HepG2 (cell line): ENCODE measurements around the gene BAIAP3. TPM values are rescaled to one million over a fixed set of nuclear protein-coding genes. Genes with fewer than 3 reads are reported as not detected.
A peak's percentile ranks its signal among the peaks of the same experiment; 100 is the strongest.

Experiments used
- ATAC-seq: fragments of 200-7000 bp; cut with Tn5 transposase; 3 replicates; pipeline ENCODE4 v1.9.1; 2020; ENCODE audit warnings: mild to moderate bottlenecking, moderate library complexity
- BruUV-seq: library from RNA; stranded (reverse); fragments of 400-500 nt; replicated peaks from 2 replicates; lab custom pipeline; 2021; lab: Mats Ljungman, UMichigan
- CTCF ChIA-PET: fragments of 300-600 bp; formaldehyde crosslinking; extraction: SDS; loops from one replicate; lab custom pipeline; 2021; ENCODE audit warnings: low total read pairs, inconsistent platforms, low intra/inter-chr PET ratio; lab: Yijun Ruan, JAX
- POLR2A ChIA-PET: fragments of 350-600 bp; sonication (Branson Sonifier 250); formaldehyde crosslinking; loops from one replicate; lab custom pipeline; 2020; ENCODE audit warnings: antibody characterized with exemption, inconsistent platforms; lab: Yijun Ruan, JAX
- DNase-seq: peaks from one replicate; pipeline ENCODE4 v3.0.0-alpha.2; 2015; ENCODE audit warnings: low spot score
- FAIRE-seq: peaks from 3 replicates; lab custom pipeline; 2011; peaks lifted over from hg19 to GRCh38; lab: Jason Lieb, UNC
- H2AFZ ChIP-seq: one replicate; pipeline ENCODE4 v1.6.1; 2011; ENCODE audit warnings: low read length, inconsistent platforms
- H3K27ac ChIP-seq: fragments of 300-600 bp; 3 replicates; pipeline ENCODE4 v1.8.0; 2011; ENCODE audit warnings: mixed run types, mild to moderate bottlenecking, mixed read lengths, low read length, inconsistent platforms; ENCODE audit not compliant: insufficient read depth; ENCODE audit errors: extremely low read length
- H3K27me3 ChIP-seq, 2 experiments: fragments of 200-600 bp in 1 of 2; 2 replicates in 1 of 2; 3 replicates in 1 of 2; pipeline versions ENCODE4 v1.6.0 to v1.8.0; 2011; ENCODE audit warnings: low read length in 2 of 2, mild to moderate bottlenecking in 2 of 2, moderate library complexity in 2 of 2, inconsistent platforms in 1 of 2; ENCODE audit not compliant: insufficient read depth in 2 of 2, control insufficient read depth in 1 of 2
- H3K36me3 ChIP-seq, 2 experiments: fragments of 200-600 bp in 1 of 2; replicated peaks in 1 of 2; 2 replicates in 1 of 2; 3 replicates in 1 of 2; pipeline versions ENCODE4 v1.5.1 to v1.8.0; 2011; ENCODE audit warnings: low read length in 2 of 2, inconsistent platforms in 1 of 2; ENCODE audit not compliant: insufficient read depth in 2 of 2, control insufficient read depth in 1 of 2
- H3K4me1 ChIP-seq: 2 replicates; pipeline ENCODE4 v1.5.1; 2012; ENCODE audit warnings: low read length, inconsistent platforms; ENCODE audit not compliant: insufficient read depth
- H3K4me2 ChIP-seq: 2 replicates; pipeline ENCODE4 v1.6.0; 2011; ENCODE audit warnings: low read depth, low read length, inconsistent platforms
- H3K4me3 ChIP-seq, 3 experiments: fragments of 200-600 bp in 1 of 3; sonication (generic), shearing (Covaris generic) in 1 of 3; replicated peaks in 1 of 3; 2 replicates each; pipeline ENCODE4 v1.5.1; 2011 to 2016; ENCODE audit warnings: low read length in 3 of 3, inconsistent platforms in 2 of 3, low read depth in 2 of 3, mild to moderate bottlenecking in 2 of 3, control low read depth in 1 of 3, mixed read lengths in 1 of 3; ENCODE audit not compliant: insufficient read depth in 1 of 3
- H3K79me2 ChIP-seq: one replicate; pipeline ENCODE4 v1.6.1; 2011; ENCODE audit warnings: low read length, inconsistent platforms; ENCODE audit not compliant: insufficient read depth
- H3K9ac ChIP-seq: 2 replicates; pipeline ENCODE4 v1.6.0; 2011; ENCODE audit warnings: mild to moderate bottlenecking, low read depth, low read length, inconsistent platforms; ENCODE audit not compliant: insufficient read depth
- H3K9me3 ChIP-seq: 2 replicates; pipeline ENCODE4 v1.5.1; 2012; ENCODE audit warnings: mild to moderate bottlenecking, low read length
- H4K20me1 ChIP-seq: 2 replicates; pipeline ENCODE4 v1.6.0; 2011; ENCODE audit warnings: inconsistent platforms, mild to moderate bottlenecking, low read length, moderate library complexity; ENCODE audit not compliant: insufficient read depth
- AGO2 ChIP-seq: fragments of 200-400 bp; formaldehyde crosslinking; optimal IDR thresholded peaks from 2 replicates; pipeline ENCODE3; 2017; ENCODE audit warnings: mild to moderate bottlenecking, low read depth, low read length, moderate library complexity
- BORCS8-MEF2B ChIP-seq: sonication (generic); formaldehyde crosslinking; IDR thresholded peaks from 2 replicates; pipeline ENCODE4 v1.8.0; 2022; ENCODE audit warnings: mild to moderate bottlenecking, missing genetic modification reagents
- DMAP1 ChIP-seq: IDR thresholded peaks from 2 replicates; pipeline ENCODE4 v1.6.1; 2016
- FOSL2 ChIP-seq: sonication (generic); formaldehyde crosslinking; IDR thresholded peaks from 2 replicates; pipeline ENCODE4 v1.4.0; 2020; ENCODE audit warnings: missing genetic modification reagents
- FOXK1 ChIP-seq: sonication (generic); formaldehyde crosslinking; IDR thresholded peaks from 2 replicates; pipeline ENCODE4 v1.4.0; 2020; ENCODE audit warnings: low read depth, missing genetic modification reagents, borderline replicate concordance
- GATAD1 ChIP-seq: IDR thresholded peaks from 2 replicates; pipeline ENCODE4 v1.6.1; 2016; ENCODE audit warnings: missing genetic modification reagents, missing compliant biosample characterization
- HNF4G ChIP-seq, 2 experiments: sonication (generic) in 1 of 2; formaldehyde crosslinking in 1 of 2; IDR thresholded peaks; 2 replicates each; pipeline versions ENCODE4 v1.4.0 to v1.6.1; 2011 to 2020; ENCODE audit warnings: borderline replicate concordance in 2 of 2, low read depth in 2 of 2, mild to moderate bottlenecking in 2 of 2, low read length in 1 of 2, missing genetic modification reagents in 1 of 2, moderate library complexity in 1 of 2
- HNRNPLL ChIP-seq: fragments of 200-400 bp; formaldehyde crosslinking; IDR thresholded peaks from 2 replicates; pipeline ENCODE4 v1.6.1; 2017; ENCODE audit warnings: mild to moderate bottlenecking, low read depth, low read length; ENCODE audit not compliant: poor library complexity, severe bottlenecking
- LCORL ChIP-seq, 2 experiments: fragments of 450-650 bp in 1 of 2; sonication (generic) in 1 of 2; formaldehyde crosslinking in 1 of 2; IDR thresholded peaks; 2 replicates each; pipeline versions ENCODE4 v1.5.0 to v1.6.1; 2017 to 2020; ENCODE audit warnings: antibody characterized with exemption in 1 of 2, missing genetic modification reagents in 1 of 2
- POGZ ChIP-seq: sonication (generic); formaldehyde crosslinking; IDR thresholded peaks from 2 replicates; pipeline ENCODE4 v1.4.0; 2020; ENCODE audit warnings: mild to moderate bottlenecking, missing genetic modification reagents
- TBP ChIP-seq: sonication (generic); formaldehyde crosslinking; IDR thresholded peaks from 2 replicates; pipeline ENCODE4 v1.5.0; 2020; ENCODE audit warnings: missing genetic modification reagents
- ZFAT ChIP-seq: sonication (generic); formaldehyde crosslinking; conservative IDR thresholded peaks from 2 replicates; pipeline ENCODE4 v1.8.1; 2023; ENCODE audit warnings: missing genetic modification reagents, inconsistent platforms
- ZFP82 ChIP-seq: sonication (generic); formaldehyde crosslinking; IDR thresholded peaks from 2 replicates; pipeline ENCODE4 v1.5.1; 2020; ENCODE audit warnings: mild to moderate bottlenecking, missing genetic modification reagents, borderline replicate concordance
- ZNF101 ChIP-seq: sonication (generic); formaldehyde crosslinking; IDR thresholded peaks from 2 replicates; pipeline ENCODE4 v1.4.0; 2020; ENCODE audit warnings: mild to moderate bottlenecking, low read depth, missing genetic modification reagents, borderline replicate concordance
- ZNF124 ChIP-seq: sonication (generic); formaldehyde crosslinking; IDR thresholded peaks from 2 replicates; pipeline ENCODE4 v1.4.0; 2020; ENCODE audit warnings: missing genetic modification reagents
- ZNF180 ChIP-seq: sonication (generic); formaldehyde crosslinking; IDR thresholded peaks from 2 replicates; pipeline ENCODE4 v1.4.0; 2020; ENCODE audit warnings: low read depth, missing genetic modification reagents, borderline replicate concordance
- ZNF274 ChIP-seq: sonication (generic); formaldehyde crosslinking; IDR thresholded peaks from 2 replicates; pipeline ENCODE4 v1.5.1; 2020; ENCODE audit warnings: mild to moderate bottlenecking, missing genetic modification reagents
- ZNF703 ChIP-seq: sonication (generic); formaldehyde crosslinking; IDR thresholded peaks from 2 replicates; pipeline ENCODE4 v1.5.1; 2020; ENCODE audit warnings: missing genetic modification reagents, mild to moderate bottlenecking, moderate library complexity, borderline replicate concordance
- ZNF781 ChIP-seq: sonication (generic); formaldehyde crosslinking; IDR thresholded peaks from 2 replicates; pipeline ENCODE4 v1.5.1; 2020; ENCODE audit warnings: borderline replicate concordance, mild to moderate bottlenecking, missing genetic modification reagents; ENCODE audit errors: not compliant biosample characterization
- ZNF792 ChIP-seq: IDR thresholded peaks from 2 replicates; pipeline ENCODE4 v1.6.1; 2016
- whole genome bisulfite sequencing: methylation state at CpG from one replicate; pipeline ENCODE4 v1.1.6; 2017; ENCODE audit warnings: low lambda C conversion rate; 5-methylcytosine and 5-hydroxymethylcytosine counted together
- in situ Hi-C: cut with HindIII; loops from 2 replicates; pipeline ENCODE4 v1.10.0; 2017; ENCODE audit warnings: low pct_unique_long_range_greater_than_20kb; ENCODE audit not compliant: extremely low pct_ligation_motif_present
- intact Hi-C: fragments of 100-400 bp; cut with micrococcal nuclease; formaldehyde crosslinking; loops from one replicate; pipeline ENCODE4 v1.10.0; 2022; ENCODE audit not compliant: unreplicated experiment
- polyA plus RNA-seq, 8 experiments: library from polyadenylated mRNA; depleted of rRNA in 3 of 8; stranded (reverse) in 7 of 8; unstranded in 1 of 8; fragments of >200 nt; fragmentation: Illumina TruSeq in 4 of 8; extraction: Trizol in 4 of 8; gene quantifications; 2 replicates each; pipeline versions ENCODE4 v1.2.1 to v1.2.3, GENCODE V29; 2011 to 2016; ENCODE audit warnings: low read depth in 4 of 8, missing spikeins in 1 of 8, mixed read lengths in 1 of 8; ENCODE audit not compliant: insufficient read depth in 1 of 8
- total RNA-seq, 5 experiments: library from RNA; depleted of rRNA; stranded (reverse); fragments of >200 nt; fragmentation: Illumina TruSeq; extraction: Trizol; gene quantifications; 2 replicates each; pipeline ENCODE4 v1.2.3, GENCODE V29; 2016; ENCODE audit warnings: low read depth in 1 of 5
- TF ChIP-seq, protein P1 (sequence below): sonication (generic); formaldehyde crosslinking; IDR thresholded peaks from 2 replicates; pipeline ENCODE4 v1.4.0; 2020; ENCODE audit warnings: missing genetic modification reagents
- TF ChIP-seq, protein P2 (sequence below): sonication (generic); formaldehyde crosslinking; IDR thresholded peaks from 2 replicates; pipeline ENCODE4 v1.5.0; 2020; ENCODE audit warnings: mild to moderate bottlenecking, missing genetic modification reagents, moderate library complexity

BAIAP3 gene
- total and polyA plus RNA-seq, 2 of the 13 experiments (the other 11 are each of a cell fraction or from before 2014, with no cell fraction given), result 3.2 to 5.7 TPM

DNA sequence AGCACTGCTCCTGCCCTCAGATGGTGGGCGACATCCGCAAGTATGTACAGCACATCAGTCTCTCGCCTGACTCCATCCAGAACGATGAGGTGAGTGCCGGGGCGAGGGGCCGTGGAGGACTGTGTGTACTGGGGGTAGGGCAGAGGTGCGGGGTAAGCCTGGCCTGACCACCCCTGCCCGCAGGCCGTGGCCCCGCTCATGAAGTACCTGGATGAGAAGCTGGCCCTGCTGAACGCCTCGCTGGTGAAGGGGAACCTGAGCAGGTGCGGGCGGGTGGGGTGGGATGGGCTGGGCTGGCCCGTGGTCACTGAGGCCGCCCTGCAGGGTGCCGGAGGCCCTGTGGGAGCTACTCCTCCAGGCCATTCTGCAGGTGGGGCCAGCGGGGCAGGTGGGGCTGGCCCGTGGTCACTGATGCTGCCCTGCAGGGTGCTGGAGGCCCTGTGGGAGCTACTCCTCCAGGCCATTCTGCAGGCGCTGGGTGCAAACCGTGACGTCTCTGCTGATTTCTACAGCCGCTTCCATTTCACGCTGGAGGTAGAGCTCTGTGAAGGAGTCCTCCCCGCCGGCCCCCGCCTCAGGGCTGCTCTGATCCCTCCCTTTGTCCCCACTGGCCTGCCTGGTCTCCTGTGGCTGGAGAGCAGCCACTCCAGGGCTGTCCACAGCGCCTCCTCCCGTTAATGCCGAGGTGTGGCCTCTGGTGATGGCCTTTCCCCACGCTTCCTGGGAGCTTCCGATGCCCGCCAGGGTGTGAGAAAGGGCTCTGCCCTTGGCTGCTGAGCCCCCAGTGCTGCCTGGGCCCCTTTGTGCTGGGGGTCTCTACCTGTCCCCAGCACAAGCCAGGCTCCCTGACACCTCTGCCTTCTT lies 13.2 kb downstream of the BAIAP3 start:
- POLR2A ChIA-PET, result no interaction called here
- in situ Hi-C loops, result no loop called here
- TF ChIP-seq AGO2 (peak; percentile 75), ZNF101 (CRISPR knock-in tag) (no peak), ZNF274 (CRISPR knock-in tag) (no peak), HNF4G (IDR thresholded peaks at IDR 0.05; ENCODE audit: borderline replicate concordance, low read depth, low read length) (no peak), HNF4G (CRISPR knock-in tag; IDR thresholded peaks at IDR 0.05; ENCODE audit: borderline replicate concordance, low read depth) (no peak), ZFAT (CRISPR knock-in tag) (no peak), TBP (CRISPR knock-in tag) (no peak), DMAP1 (no peak), ZNF781 (CRISPR knock-in tag) (no peak), FOSL2 (CRISPR knock-in tag) (no peak), ZNF792 (CRISPR knock-in tag) (no peak), POGZ (CRISPR knock-in tag) (no peak), ZNF703 (CRISPR knock-in tag) (no peak), FOXK1 (no peak), LCORL (IDR thresholded peaks at IDR 0.05) (no peak), LCORL (CRISPR knock-in tag; IDR thresholded peaks at IDR 0.05) (no peak), ZNF180 (no peak), GATAD1 (CRISPR knock-in tag) (no peak), ZNF124 (no peak), HNRNPLL (peak; percentile 18), ZFP82 (no peak), BORCS8-MEF2B (no peak)
- TF ChIP-seq, protein P1, sequence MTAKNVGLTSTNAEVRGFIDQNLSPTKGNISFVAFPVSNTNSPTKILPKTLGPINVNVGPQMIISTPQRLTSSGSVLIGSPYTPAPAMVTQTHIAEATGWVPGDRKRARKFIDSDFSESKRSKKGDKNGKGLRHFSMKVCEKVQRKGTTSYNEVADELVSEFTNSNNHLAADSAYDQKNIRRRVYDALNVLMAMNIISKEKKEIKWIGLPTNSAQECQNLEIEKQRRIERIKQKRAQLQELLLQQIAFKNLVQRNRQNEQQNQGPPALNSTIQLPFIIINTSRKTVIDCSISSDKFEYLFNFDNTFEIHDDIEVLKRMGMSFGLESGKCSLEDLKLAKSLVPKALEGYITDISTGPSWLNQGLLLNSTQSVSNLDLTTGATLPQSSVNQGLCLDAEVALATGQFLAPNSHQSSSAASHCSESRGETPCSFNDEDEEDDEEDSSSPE (CRISPR knock-in tag), result no peak
- TF ChIP-seq, protein P2, sequence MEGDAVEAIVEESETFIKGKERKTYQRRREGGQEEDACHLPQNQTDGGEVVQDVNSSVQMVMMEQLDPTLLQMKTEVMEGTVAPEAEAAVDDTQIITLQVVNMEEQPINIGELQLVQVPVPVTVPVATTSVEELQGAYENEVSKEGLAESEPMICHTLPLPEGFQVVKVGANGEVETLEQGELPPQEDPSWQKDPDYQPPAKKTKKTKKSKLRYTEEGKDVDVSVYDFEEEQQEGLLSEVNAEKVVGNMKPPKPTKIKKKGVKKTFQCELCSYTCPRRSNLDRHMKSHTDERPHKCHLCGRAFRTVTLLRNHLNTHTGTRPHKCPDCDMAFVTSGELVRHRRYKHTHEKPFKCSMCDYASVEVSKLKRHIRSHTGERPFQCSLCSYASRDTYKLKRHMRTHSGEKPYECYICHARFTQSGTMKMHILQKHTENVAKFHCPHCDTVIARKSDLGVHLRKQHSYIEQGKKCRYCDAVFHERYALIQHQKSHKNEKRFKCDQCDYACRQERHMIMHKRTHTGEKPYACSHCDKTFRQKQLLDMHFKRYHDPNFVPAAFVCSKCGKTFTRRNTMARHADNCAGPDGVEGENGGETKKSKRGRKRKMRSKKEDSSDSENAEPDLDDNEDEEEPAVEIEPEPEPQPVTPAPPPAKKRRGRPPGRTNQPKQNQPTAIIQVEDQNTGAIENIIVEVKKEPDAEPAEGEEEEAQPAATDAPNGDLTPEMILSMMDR (CRISPR knock-in tag), result 0 out of 2 replicates have a peak, but pooled peaks have one; percentile 16

More for the DNA sequence above, 13.2 kb downstream of the BAIAP3 start:
- no peak for DNase-seq
- Histone ChIP-seq H3K4me3 (no peak overlapping the region), H3K27me3 (peaks cover 0 to 5% of the 10 kb centered on the region in 2 experiments; a peak in 1 of 5 replicates), H3K27ac (no peak overlapping the region), H4K20me1 (no peaks in the 10 kb centered on the region), H3K9me3 (no peaks in the 10 kb centered on the region), H2AFZ (no peak overlapping the region), H3K36me3 (peaks cover 6 to 14% of the 10 kb centered on the region in 2 experiments; a peak in 4 of 5 replicates), H3K4me2 (no peak overlapping the region), H3K79me2 (peaks cover 15% of the 10 kb centered on the region), H3K9ac (no peak overlapping the region), H3K4me1 (peaks cover 29% of the 10 kb centered on the region)
- no peak for ATAC-seq
- WGBS, result 77% methylated on average over 8 of the region's 34 CpGs
- intact Hi-C loops, result no loop called here
- CTCF ChIA-PET, result no interaction called here
- BruUV-seq, result no TSS peak
- FAIRE-seq, result no peak
